ENCODE results near the gene LPCAT4.

DNA sequence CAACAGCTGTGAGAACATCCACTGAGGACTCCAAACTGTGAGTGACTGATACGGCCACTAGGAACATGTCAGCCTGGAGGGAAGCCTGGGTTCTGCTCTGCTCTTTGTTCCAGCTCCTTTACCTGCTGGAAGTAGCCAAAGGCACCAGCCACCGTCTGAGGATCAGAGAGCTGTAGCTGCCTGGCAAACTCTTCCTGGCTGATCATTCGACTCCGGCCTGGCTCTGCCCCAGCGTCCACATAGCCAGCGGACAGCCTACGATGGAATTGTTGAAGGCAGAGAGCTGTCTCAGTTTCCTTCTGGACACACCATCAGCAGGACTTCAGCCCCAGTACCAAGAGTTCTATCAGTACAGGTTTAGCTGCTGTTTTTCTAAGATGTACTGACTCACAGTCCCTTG is 5.7 kb downstream of the LPCAT4 start:
- TF ChIP-seq, protein P1, sequence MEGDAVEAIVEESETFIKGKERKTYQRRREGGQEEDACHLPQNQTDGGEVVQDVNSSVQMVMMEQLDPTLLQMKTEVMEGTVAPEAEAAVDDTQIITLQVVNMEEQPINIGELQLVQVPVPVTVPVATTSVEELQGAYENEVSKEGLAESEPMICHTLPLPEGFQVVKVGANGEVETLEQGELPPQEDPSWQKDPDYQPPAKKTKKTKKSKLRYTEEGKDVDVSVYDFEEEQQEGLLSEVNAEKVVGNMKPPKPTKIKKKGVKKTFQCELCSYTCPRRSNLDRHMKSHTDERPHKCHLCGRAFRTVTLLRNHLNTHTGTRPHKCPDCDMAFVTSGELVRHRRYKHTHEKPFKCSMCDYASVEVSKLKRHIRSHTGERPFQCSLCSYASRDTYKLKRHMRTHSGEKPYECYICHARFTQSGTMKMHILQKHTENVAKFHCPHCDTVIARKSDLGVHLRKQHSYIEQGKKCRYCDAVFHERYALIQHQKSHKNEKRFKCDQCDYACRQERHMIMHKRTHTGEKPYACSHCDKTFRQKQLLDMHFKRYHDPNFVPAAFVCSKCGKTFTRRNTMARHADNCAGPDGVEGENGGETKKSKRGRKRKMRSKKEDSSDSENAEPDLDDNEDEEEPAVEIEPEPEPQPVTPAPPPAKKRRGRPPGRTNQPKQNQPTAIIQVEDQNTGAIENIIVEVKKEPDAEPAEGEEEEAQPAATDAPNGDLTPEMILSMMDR (IDR thresholded peaks at IDR 0.05 in 2 of 3, conservative IDR thresholded peaks at IDR 0.05 in 1 of 3; ENCODE audit: borderline replicate concordance in 1 of 3, insufficient read depth in 1 of 3, low read depth in 2 of 3, low read length in 2 of 3): no peak
- TF ChIP-seq EGR1 (IDR thresholded peaks at IDR 0.05; ENCODE audit: low read depth): no peak
- no peak for TF ChIP-seq POLR2AphosphoS5 (IDR thresholded peaks at IDR 0.05; ENCODE audit: low read depth, low read length)
- TF ChIP-seq EZH2phosphoT487 (IDR thresholded peaks at IDR 0.05; ENCODE audit: borderline replicate concordance): no peak
- no peak for TF ChIP-seq JUND (IDR thresholded peaks at IDR 0.05)
- no peak for TF ChIP-seq SIN3A (IDR thresholded peaks at IDR 0.05; ENCODE audit: low read depth)
- no peak for TF ChIP-seq EZH2 (IDR thresholded peaks at IDR 0.05)
- TF ChIP-seq SRF (IDR thresholded peaks at IDR 0.05; ENCODE audit: low read depth): no peak
- TF ChIP-seq, protein P2, sequence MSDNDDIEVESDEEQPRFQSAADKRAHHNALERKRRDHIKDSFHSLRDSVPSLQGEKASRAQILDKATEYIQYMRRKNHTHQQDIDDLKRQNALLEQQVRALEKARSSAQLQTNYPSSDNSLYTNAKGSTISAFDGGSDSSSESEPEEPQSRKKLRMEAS (IDR thresholded peaks at IDR 0.05): no peak
- TF ChIP-seq, protein P3, sequence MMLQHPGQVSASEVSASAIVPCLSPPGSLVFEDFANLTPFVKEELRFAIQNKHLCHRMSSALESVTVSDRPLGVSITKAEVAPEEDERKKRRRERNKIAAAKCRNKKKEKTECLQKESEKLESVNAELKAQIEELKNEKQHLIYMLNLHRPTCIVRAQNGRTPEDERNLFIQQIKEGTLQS (IDR thresholded peaks at IDR 0.05): no peak
- TF ChIP-seq, protein P4, sequence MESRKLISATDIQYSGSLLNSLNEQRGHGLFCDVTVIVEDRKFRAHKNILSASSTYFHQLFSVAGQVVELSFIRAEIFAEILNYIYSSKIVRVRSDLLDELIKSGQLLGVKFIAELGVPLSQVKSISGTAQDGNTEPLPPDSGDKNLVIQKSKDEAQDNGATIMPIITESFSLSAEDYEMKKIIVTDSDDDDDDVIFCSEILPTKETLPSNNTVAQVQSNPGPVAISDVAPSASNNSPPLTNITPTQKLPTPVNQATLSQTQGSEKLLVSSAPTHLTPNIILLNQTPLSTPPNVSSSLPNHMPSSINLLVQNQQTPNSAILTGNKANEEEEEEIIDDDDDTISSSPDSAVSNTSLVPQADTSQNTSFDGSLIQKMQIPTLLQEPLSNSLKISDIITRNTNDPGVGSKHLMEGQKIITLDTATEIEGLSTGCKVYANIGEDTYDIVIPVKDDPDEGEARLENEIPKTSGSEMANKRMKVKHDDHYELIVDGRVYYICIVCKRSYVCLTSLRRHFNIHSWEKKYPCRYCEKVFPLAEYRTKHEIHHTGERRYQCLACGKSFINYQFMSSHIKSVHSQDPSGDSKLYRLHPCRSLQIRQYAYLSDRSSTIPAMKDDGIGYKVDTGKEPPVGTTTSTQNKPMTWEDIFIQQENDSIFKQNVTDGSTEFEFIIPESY (IDR thresholded peaks at IDR 0.05; ENCODE audit: extremely low read depth, insufficient replicate concordance, low read length): no peak
- TF ChIP-seq POLR2A (IDR thresholded peaks at IDR 0.05; ENCODE audit: borderline replicate concordance, extremely low read depth, insufficient read depth, insufficient read length): no peak
